Upper lobe of left lung (tissue), 6 donors: ENCODE measurements around the gene HSF4. TPM values are rescaled to one million over a fixed set of nuclear protein-coding genes. Genes with fewer than 3 reads are reported as not detected.

Experiments used
- ATAC-seq, 2 donors: fragments of 200-7000 bp; cut with Tn5 transposase; one replicate each; pipeline ENCODE4 v1.9.1; 2022; ENCODE audit warnings: mild to moderate bottlenecking in 2 of 2, moderate library complexity in 2 of 2; ENCODE audit not compliant: low FRiP score in 2 of 2
- DNase-seq, 2 donors: peaks; one replicate each; pipeline ENCODE4 v3.0.0-alpha.2; 2019 to 2020
- H3K27ac ChIP-seq, 4 donors: fragments of 200-600 bp; sonication (generic); one replicate each; pipeline ENCODE4 v1.5.1; 2016 to 2019
- H3K27me3 ChIP-seq, 4 donors: fragments of 200-600 bp; sonication (generic); one replicate each; pipeline ENCODE4 v1.5.1; 2017 to 2019
- H3K36me3 ChIP-seq, 4 donors: fragments of 200-600 bp; sonication (generic); one replicate each; pipeline ENCODE4 v1.5.1; 2016 to 2019
- H3K4me1 ChIP-seq, 4 donors: fragments of 200-600 bp; sonication (generic); one replicate each; pipeline ENCODE4 v1.5.1; 2018 to 2019
- H3K4me3 ChIP-seq, 4 donors: fragments of 200-600 bp; sonication (generic); one replicate each; pipeline ENCODE4 v1.5.1; 2017 to 2019; ENCODE audit warnings: mild to moderate bottlenecking in 2 of 4, moderate library complexity in 1 of 4
- H3K9me3 ChIP-seq, 4 donors: fragments of 200-600 bp; sonication (generic); one replicate each; pipeline ENCODE4 v1.5.1; 2018 to 2019
- EP300 ChIP-seq, 4 donors: sonication (generic); formaldehyde crosslinking; IDR thresholded peaks; one replicate each; pipeline ENCODE4 v1.5.1; 2017; ENCODE audit warnings: antibody characterized with exemption in 4 of 4, control low read depth in 2 of 4
- POLR2A ChIP-seq, 4 donors: fragments of 450-650 bp; IDR thresholded peaks; one replicate each; pipeline ENCODE4 v1.5.1; 2016 to 2017; ENCODE audit warnings: antibody characterized with exemption in 4 of 4, mild to moderate bottlenecking in 2 of 4
- POLR2AphosphoS5 ChIP-seq, 2 donors: sonication (generic); formaldehyde crosslinking; IDR thresholded peaks; one replicate each; pipeline ENCODE4 v1.5.1; 2017; ENCODE audit warnings: antibody characterized with exemption in 2 of 2
- WGBS, 2 donors: methylation state at CpG; one replicate each; pipeline ENCODE4 v1.1.5; 2017 to 2018; 5-methylcytosine and 5-hydroxymethylcytosine counted together
- total RNA-seq, 6 donors: library from RNA; depleted of rRNA in 4 of 6; stranded (reverse); fragments of >200 nt in 4 of 6; gene quantifications; one replicate each; pipeline versions ENCODE4 v1.1.0 to v1.2.1, GENCODE V29; 2016 to 2021
- TF ChIP-seq, protein P1 (sequence below), 6 experiments: fragments of 450-650 bp in 4 of 6; fragments of 200-600 bp in 2 of 6; sonication (generic) in 2 of 6; IDR thresholded peaks; one replicate each; pipeline ENCODE4 v1.5.1; 2016 to 2019; ENCODE audit warnings: antibody characterized with exemption in 6 of 6
- donor health status: DM: no; HTN: no; CAD: no; lungs with moderate emphysema.
- donor health status: DM: no; HTN: yes; CAD: no; lungs with severe emphysema.

The HSF4 gene
- total RNA-seq, 6 donors from 2014 or later: 33.4 to 784 (median 70.1) TPM

DNA sequence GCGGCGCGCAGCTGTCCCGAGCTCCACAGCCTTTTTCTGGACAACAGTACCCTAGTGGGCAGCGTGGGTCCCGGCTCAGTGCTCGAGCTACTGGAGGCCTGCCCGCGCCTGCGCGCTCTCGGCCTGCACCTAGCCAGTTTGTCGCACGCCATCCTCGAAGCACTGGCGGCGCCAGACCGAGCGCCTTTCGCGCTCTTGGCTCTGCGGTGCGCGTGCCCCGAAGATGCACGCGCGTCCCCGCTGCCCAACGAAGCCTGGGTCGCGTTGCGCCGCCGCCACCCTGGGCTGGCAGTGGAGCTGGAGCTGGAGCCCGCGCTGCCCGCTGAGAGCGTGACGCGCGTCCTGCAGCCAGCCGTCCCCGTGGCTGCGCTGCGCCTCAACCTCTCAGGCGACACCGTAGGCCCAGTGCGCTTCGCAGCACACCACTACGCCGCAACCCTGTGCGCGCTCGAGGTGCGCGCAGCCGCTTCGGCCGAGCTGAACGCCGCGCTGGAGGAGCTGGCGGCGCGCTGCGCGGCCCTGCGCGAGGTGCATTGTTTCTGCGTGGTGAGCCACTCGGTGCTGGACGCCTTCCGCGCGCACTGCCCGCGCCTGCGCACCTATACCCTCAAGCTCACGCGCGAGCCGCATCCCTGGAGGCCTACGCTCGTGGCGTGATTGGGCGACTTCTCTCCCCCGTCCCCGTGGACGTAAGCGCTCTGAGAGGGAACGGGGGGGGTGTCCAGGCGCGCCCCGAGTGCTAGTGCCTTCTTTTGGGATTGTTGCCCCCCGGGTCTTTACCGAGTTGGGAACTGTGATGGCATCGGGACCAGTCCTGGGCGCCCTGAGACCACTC lies 1.2 kb upstream of the HSF4 start:
- Histone ChIP-seq H3K27ac (peak overlapping the region in 1 of 4 donors; percentile 46), H3K4me3 (peak overlapping the region in 3 of 4 donors; percentile 22 to 45 (median 42)), H3K9me3 (no peaks in the 10 kb centered on the region), H3K36me3 (no peaks in the 10 kb centered on the region), H3K27me3 (peaks cover 0 to 27% (median 10%) of the 10 kb centered on the region in 4 donors), H3K4me1 (peaks cover 50 to 70% (median 61%) of the 10 kb centered on the region in 4 donors)
- no peak for ATAC-seq
- 9 to 36% methylated on average over 26 to 43 of the region's 99 CpGs for WGBS, 2 donors
- DNase-seq: peak in 1 of 2 donors; percentile 92
- TF ChIP-seq, protein P1, sequence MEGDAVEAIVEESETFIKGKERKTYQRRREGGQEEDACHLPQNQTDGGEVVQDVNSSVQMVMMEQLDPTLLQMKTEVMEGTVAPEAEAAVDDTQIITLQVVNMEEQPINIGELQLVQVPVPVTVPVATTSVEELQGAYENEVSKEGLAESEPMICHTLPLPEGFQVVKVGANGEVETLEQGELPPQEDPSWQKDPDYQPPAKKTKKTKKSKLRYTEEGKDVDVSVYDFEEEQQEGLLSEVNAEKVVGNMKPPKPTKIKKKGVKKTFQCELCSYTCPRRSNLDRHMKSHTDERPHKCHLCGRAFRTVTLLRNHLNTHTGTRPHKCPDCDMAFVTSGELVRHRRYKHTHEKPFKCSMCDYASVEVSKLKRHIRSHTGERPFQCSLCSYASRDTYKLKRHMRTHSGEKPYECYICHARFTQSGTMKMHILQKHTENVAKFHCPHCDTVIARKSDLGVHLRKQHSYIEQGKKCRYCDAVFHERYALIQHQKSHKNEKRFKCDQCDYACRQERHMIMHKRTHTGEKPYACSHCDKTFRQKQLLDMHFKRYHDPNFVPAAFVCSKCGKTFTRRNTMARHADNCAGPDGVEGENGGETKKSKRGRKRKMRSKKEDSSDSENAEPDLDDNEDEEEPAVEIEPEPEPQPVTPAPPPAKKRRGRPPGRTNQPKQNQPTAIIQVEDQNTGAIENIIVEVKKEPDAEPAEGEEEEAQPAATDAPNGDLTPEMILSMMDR (IDR thresholded peaks at IDR 0.05): peak in 1 of 6 experiments; percentile 2
- TF ChIP-seq POLR2AphosphoS5 (IDR thresholded peaks at IDR 0.05): no peak

DNA sequence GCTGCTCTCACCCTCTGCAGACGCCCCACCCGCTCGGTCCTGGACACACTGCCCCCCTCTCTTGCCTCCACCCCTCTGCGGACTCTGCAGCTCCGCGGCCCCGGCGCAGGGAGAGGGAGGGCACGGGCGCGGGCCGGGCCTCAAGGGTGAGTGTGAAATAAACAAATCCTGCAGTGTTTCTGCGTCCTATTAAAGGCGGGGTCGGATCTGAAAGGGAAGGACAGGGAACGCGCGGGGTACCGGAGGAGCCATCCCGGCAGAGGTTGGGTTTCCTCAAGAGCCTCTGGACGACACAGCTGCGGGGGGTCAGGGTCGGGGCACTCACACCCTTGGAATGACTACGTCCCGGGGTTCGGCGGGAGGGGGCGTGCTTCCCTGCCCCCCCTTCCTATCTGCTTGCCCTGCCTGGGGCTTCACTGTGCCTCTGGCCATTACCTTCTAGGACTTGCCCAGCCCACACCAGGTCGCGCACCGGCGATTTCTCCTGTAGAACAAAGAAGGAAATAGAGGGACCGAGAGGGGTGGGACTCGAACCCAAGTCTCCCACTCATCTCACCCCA lies 466 bp upstream of the HSF4 start:
- Histone ChIP-seq H3K4me3 (peak overlapping the region in 3 of 4 donors; percentile 22 to 45 (median 42)), H3K4me1 (peaks cover 43 to 63% (median 56%) of the 10 kb centered on the region in 4 donors), H3K27ac (peak overlapping the region in 2 of 4 donors; percentile 46 to 53), H3K36me3 (no peaks in the 10 kb centered on the region), H3K9me3 (no peaks in the 10 kb centered on the region), H3K27me3 (peaks cover 0 to 27% (median 10%) of the 10 kb centered on the region in 4 donors)
- DNase-seq: peak in 1 of 2 donors; percentile 88
- TF ChIP-seq, protein P1 (IDR thresholded peaks at IDR 0.05): no peak
- no peak for TF ChIP-seq POLR2AphosphoS5 (IDR thresholded peaks at IDR 0.05)
- no peak for TF ChIP-seq EP300 (IDR thresholded peaks at IDR 0.05)
- no peak for TF ChIP-seq POLR2A (IDR thresholded peaks at IDR 0.05)
- 1 to 2% methylated on average over 17 to 34 of the region's 34 CpGs for WGBS, 2 donors
- ATAC-seq: no peak

DNA sequence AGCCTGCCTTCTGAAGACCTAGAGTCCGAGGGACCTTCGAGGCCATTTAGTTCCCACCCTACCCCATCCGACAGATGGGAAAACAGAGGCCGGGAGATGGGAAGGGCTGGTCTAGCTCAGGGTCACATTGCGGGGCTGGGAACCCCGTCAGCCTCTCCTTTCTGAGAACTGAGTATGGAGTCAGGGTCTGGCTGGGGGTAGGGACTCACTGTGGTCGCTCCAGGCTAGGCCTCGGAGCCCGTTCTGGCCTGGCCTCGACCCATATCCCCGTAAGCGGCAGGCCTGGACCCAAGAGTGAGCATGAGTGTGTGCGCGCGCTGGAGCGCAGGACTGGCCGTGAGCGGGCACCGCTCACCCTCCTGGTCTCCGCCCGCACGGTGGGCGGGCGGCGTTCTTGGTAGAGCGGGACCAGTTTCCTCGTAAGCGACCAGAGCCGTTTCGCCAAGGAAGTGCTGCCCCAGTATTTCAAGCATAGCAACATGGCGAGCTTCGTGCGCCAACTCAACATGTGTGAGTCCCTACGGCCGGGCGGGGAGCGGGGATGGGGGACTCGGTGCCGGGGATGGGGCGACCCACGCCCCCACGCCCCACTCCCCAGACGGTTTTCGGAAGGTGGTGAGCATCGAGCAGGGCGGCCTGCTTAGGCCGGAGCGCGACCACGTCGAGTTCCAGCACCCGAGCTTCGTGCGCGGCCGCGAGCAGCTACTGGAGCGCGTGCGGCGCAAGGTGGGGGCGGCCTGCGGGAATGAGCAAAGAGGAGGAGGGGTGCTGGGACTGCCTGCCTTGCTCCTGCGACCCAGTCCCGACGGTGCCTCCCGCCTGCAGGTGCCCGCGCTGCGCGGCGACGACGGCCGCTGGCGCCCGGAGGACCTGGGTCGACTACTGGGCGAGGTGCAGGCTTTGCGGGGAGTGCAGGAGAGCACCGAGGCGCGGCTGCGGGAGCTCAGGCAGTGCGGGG lies 855 bp downstream of the HSF4 start:
- WGBS, 2 donors: 24 to 25% methylated on average over 6 to 68 of the region's 85 CpGs
- no peak for ATAC-seq
- peaks cover 54 to 69% (median 64%) of the 10 kb centered on the region in 4 donors for H3K4me1 ChIP-seq
- no peaks in the 10 kb centered on the region for H3K9me3 ChIP-seq
- H3K36me3 ChIP-seq: no peaks in the 10 kb centered on the region
- peaks cover 0 to 32% (median 10%) of the 10 kb centered on the region in 4 donors for H3K27me3 ChIP-seq
- DNase-seq: peak in 1 of 2 donors; percentile 87
- peak overlapping the region in 3 of 4 donors; percentile 22 to 45 (median 42) for H3K4me3 ChIP-seq
- TF ChIP-seq EP300 (IDR thresholded peaks at IDR 0.05) (no peak), POLR2A (IDR thresholded peaks at IDR 0.05) (no peak), POLR2AphosphoS5 (IDR thresholded peaks at IDR 0.05) (no peak)
- TF ChIP-seq, protein P1 (IDR thresholded peaks at IDR 0.05): no peak
- peak overlapping the region in 2 of 4 donors; percentile 53 to 54 for H3K27ac ChIP-seq

DNA sequence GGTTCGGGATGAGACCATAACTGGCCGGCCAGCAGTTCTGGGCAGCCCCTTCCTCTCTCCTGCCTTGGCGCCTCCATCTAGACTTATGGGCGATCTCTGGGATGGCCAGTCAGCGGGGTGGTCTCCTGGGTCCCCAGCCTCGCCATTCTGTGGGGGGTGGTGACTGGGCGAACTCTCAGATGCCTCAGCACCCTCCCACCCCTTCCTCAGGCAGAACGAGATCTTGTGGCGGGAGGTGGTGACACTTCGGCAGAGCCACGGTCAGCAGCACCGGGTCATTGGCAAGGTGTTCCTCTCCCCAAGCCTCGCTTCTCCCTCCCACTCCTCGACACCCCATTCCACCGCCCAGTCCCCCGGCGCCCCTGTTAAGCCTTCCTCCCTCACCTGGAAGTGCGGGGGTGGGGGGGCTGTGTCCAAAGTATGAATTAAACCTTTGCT lies 1.6 kb downstream of the HSF4 start:
- 36 to 47% methylated on average over 15 to 18 of the region's 18 CpGs for WGBS, 2 donors
- DNase-seq (no peak), ATAC-seq (no peak)
- Histone ChIP-seq H3K27me3 (peaks cover 0 to 34% (median 10%) of the 10 kb centered on the region in 4 donors), H3K27ac (no peak overlapping the region), H3K36me3 (no peaks in the 10 kb centered on the region), H3K4me1 (peaks cover 57 to 69% (median 64%) of the 10 kb centered on the region in 4 donors), H3K4me3 (no peak overlapping the region), H3K9me3 (no peaks in the 10 kb centered on the region)
- no peak for TF ChIP-seq POLR2AphosphoS5 (IDR thresholded peaks at IDR 0.05)
- TF ChIP-seq, protein P1 (IDR thresholded peaks at IDR 0.05): no peak
- TF ChIP-seq POLR2A (IDR thresholded peaks at IDR 0.05): no peak
- TF ChIP-seq EP300 (IDR thresholded peaks at IDR 0.05): no peak
